Smooth muscle cell (in vitro differentiated cells): ENCODE measurements around the gene H2AZ1. TPM values are rescaled to one million over a fixed set of nuclear protein-coding genes. Genes with fewer than 3 reads are reported as not detected.

ENCODE experiments used
- DNase-seq: peaks from one replicate; lab custom pipeline; 2025; ENCODE audit not compliant: unreplicated experiment; lab: John Stamatoyannopoulos, UW
- H2AFZ ChIP-seq: fragments of 200-600 bp; sonication (generic); 2 replicates; pipeline ENCODE4 v1.6.0; 2016; ENCODE audit warnings: antibody characterized with exemption, low read depth, mild to moderate bottlenecking
- H3F3A ChIP-seq: fragments of 200-600 bp; sonication (generic); 2 replicates; pipeline ENCODE4 v1.6.0; 2017; ENCODE audit warnings: antibody characterized with exemption, low read depth
- H3K27ac ChIP-seq: fragments of 200-600 bp; sonication (generic); 2 replicates; pipeline ENCODE4 v1.5.1; 2016; ENCODE audit warnings: low read depth, mild to moderate bottlenecking
- H3K27me3 ChIP-seq: fragments of 200-600 bp; sonication (generic); 2 replicates; pipeline ENCODE4 v1.6.1; 2016; ENCODE audit warnings: low read depth, mild to moderate bottlenecking
- H3K36me3 ChIP-seq: fragments of 200-600 bp; sonication (generic); 2 replicates; pipeline ENCODE4 v1.5.1; 2016; ENCODE audit warnings: low read depth
- H3K4me1 ChIP-seq: fragments of 200-600 bp; sonication (generic); 2 replicates; pipeline ENCODE4 v1.5.1; 2016; ENCODE audit warnings: low read depth
- H3K4me2 ChIP-seq: fragments of 200-600 bp; sonication (generic); 2 replicates; pipeline ENCODE4 v1.6.0; 2016; ENCODE audit warnings: mild to moderate bottlenecking
- H3K4me3 ChIP-seq: fragments of 200-600 bp; sonication (generic); 2 replicates; pipeline ENCODE4 v1.5.1; 2016; ENCODE audit warnings: mild to moderate bottlenecking
- H3K79me2 ChIP-seq: fragments of 200-600 bp; sonication (generic); 2 replicates; pipeline ENCODE4 v1.6.0; 2016; ENCODE audit warnings: low read depth, mild to moderate bottlenecking
- H3K9ac ChIP-seq: fragments of 200-600 bp; sonication (generic); 2 replicates; pipeline ENCODE4 v1.6.0; 2016; ENCODE audit warnings: low read depth
- H3K9me3 ChIP-seq: fragments of 200-600 bp; sonication (generic); replicated peaks from 2 replicates; pipeline ENCODE4 v1.5.1; 2016; ENCODE audit warnings: low read depth
- H4K20me1 ChIP-seq: fragments of 200-600 bp; sonication (generic); 2 replicates; pipeline ENCODE4 v1.6.0; 2016; ENCODE audit warnings: low read depth
- WGBS: methylation state at CpG from one replicate; pipeline ENCODE4 v1.1.7; 2016; ENCODE audit warnings: low lambda C conversion rate; 5-methylcytosine and 5-hydroxymethylcytosine counted together
- polyA plus RNA-seq: library from polyadenylated mRNA; unstranded; fragments of >200 nt; fragmentation: Nextera tagmentation; extraction: Ambion mirVana; gene quantifications from 2 replicates; pipeline ENCODE4 v1.2.1, GENCODE V29; 2016
- total RNA-seq: library from RNA; depleted of rRNA; stranded (reverse); fragments of >200 nt; gene quantifications from 2 replicates; pipeline ENCODE4 v1.2.3, GENCODE V29; 2014
- TF ChIP-seq, protein P1 (sequence below): fragments of 200-600 bp; sonication (generic); IDR thresholded peaks from 2 replicates; pipeline ENCODE4 v1.5.1; 2017; ENCODE audit warnings: borderline replicate concordance, mild to moderate bottlenecking, antibody characterized with exemption; ENCODE audit not compliant: insufficient read depth, poor library complexity, severe bottlenecking

The H2AZ1 gene
- total and polyA plus RNA-seq, 2 experiments from 2014 or later = 497 to 534 TPM

DNA sequence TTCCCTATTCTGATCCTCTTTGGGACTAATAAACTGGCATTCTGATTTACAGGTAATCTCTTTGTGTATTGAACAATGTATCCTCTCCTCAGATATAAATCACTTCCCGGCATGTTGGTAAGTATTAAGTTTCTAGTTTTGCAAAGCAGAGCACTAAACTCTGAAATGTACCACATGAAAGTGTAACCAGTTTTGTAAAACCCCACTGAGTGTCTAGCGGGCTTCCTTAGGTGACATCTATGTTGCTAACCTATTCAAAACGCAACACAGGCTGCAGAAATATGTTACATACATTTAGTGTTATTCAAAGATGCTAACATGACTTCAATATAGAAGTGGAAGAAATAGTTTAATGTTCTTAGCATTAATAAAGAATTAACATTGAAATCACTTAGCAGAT lies 28.9 kb downstream of the H2AZ1 start:
- H3K4me3 ChIP-seq = no peak overlapping the region
- H3K9me3 ChIP-seq = no peaks in the 10 kb centered on the region
- H4K20me1 ChIP-seq = peaks cover 12% of the 10 kb centered on the region
- no peaks in the 10 kb centered on the region for H3F3A ChIP-seq
- 96% methylated on average over 3 of the region's 3 CpGs for WGBS
- H3K9ac ChIP-seq = no peak overlapping the region
- TF ChIP-seq, protein P1, sequence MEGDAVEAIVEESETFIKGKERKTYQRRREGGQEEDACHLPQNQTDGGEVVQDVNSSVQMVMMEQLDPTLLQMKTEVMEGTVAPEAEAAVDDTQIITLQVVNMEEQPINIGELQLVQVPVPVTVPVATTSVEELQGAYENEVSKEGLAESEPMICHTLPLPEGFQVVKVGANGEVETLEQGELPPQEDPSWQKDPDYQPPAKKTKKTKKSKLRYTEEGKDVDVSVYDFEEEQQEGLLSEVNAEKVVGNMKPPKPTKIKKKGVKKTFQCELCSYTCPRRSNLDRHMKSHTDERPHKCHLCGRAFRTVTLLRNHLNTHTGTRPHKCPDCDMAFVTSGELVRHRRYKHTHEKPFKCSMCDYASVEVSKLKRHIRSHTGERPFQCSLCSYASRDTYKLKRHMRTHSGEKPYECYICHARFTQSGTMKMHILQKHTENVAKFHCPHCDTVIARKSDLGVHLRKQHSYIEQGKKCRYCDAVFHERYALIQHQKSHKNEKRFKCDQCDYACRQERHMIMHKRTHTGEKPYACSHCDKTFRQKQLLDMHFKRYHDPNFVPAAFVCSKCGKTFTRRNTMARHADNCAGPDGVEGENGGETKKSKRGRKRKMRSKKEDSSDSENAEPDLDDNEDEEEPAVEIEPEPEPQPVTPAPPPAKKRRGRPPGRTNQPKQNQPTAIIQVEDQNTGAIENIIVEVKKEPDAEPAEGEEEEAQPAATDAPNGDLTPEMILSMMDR = no peak
- H3K4me2 ChIP-seq = no peak overlapping the region
- no peak overlapping the region for H3K27ac ChIP-seq
- peaks cover 27% of the 10 kb centered on the region for H3K79me2 ChIP-seq
- H3K4me1 ChIP-seq = no peaks in the 10 kb centered on the region
- no peak overlapping the region for H2AFZ ChIP-seq
- no peaks in the 10 kb centered on the region for H3K27me3 ChIP-seq
- no peak for DNase-seq
- H3K36me3 ChIP-seq = peaks cover 16% of the 10 kb centered on the region

DNA sequence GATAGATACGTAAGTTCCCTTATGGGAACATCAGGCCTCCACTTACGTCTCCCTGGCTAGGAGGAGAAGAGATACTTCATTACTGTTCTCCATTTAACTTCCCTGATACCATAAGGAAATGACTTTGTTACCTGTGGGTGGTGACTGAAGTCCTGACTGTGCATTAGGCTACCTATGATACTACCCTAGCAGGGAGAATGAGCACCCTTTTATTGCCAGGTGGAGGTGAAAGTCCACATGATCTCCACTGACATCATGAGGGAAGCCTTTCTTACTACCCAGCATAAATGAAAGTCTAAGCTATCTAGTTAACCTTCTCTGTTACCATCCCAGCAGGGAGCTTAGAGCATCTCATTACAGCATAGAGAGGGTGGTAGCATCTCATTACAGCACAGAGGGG lies 31.4 kb downstream of the H2AZ1 start:
- Histone ChIP-seq H3K79me2 (peaks cover 13% of the 10 kb centered on the region), H3K9me3 (no peaks in the 10 kb centered on the region), H3K9ac (no peak overlapping the region), H3K36me3 (peaks cover 25% of the 10 kb centered on the region), H3K4me2 (no peak overlapping the region), H3K4me3 (no peak overlapping the region), H2AFZ (no peak overlapping the region), H3K27me3 (no peaks in the 10 kb centered on the region), H3K27ac (no peak overlapping the region), H4K20me1 (no peaks in the 10 kb centered on the region), H3F3A (no peaks in the 10 kb centered on the region), H3K4me1 (no peaks in the 10 kb centered on the region)
- WGBS = 88% methylated on average over 2 of the region's 2 CpGs
- no peak for DNase-seq
- TF ChIP-seq, protein P1 = no peak

DNA sequence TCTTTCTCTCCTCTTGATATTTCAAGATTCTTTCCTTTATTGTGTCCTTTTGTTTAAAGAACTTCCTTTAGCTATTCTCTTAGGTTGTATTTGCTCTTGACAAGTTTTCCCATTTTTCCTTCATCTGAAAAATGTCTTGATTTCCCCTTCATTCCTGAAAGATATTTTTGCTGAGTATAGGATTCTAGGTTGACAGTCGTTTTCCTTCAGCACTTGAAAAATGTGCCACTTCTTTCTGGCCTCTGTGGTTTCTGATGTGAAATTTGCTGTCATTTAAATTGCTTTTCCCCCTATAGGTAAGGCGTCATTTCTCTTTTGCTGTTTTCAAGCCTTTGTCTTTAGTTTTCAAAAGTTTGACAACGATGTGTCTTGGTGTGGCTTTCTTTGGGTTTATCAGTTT lies 32.5 kb downstream of the H2AZ1 start:
- peaks cover 16% of the 10 kb centered on the region for H3K79me2 ChIP-seq
- H3K4me3 ChIP-seq = no peak overlapping the region
- H2AFZ ChIP-seq = no peak overlapping the region
- peaks cover 25% of the 10 kb centered on the region for H3K36me3 ChIP-seq
- no peak overlapping the region for H3K9ac ChIP-seq
- H3K27me3 ChIP-seq = no peaks in the 10 kb centered on the region
- H3F3A ChIP-seq = no peaks in the 10 kb centered on the region
- H3K27ac ChIP-seq = no peak overlapping the region
- TF ChIP-seq, protein P1 = no peak
- H3K9me3 ChIP-seq = no peaks in the 10 kb centered on the region
- DNase-seq = no peak
- H4K20me1 ChIP-seq = no peaks in the 10 kb centered on the region
- no peaks in the 10 kb centered on the region for H3K4me1 ChIP-seq
- 98% methylated on average over 3 of the region's 3 CpGs for WGBS
- H3K4me2 ChIP-seq = no peak overlapping the region

DNA sequence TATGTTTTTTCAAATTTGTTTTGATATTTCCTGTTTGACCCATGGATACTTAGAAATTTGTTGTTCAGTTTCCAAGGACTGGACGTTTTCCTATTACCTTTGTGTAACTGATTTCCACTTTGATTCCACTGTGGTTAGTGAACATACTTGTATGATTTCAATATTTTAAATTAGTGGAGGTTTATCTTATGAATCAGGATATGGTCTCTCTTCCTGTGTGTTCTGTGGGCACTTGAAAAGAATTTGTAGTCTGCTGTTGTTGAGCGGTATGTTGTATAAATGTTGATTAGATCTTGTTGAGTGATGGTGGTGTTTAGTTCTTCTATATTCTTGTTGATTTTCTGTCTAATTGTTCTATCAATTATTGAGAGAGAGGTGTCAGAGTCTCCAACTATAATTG lies 34.6 kb downstream of the H2AZ1 start:
- no peak overlapping the region for H3K9ac ChIP-seq
- no peaks in the 10 kb centered on the region for H3K4me1 ChIP-seq
- H3K4me2 ChIP-seq = no peak overlapping the region
- no peaks in the 10 kb centered on the region for H3K9me3 ChIP-seq
- 96% methylated on average over 2 of the region's 2 CpGs for WGBS
- H3K36me3 ChIP-seq = peaks cover 20% of the 10 kb centered on the region
- H3K27ac ChIP-seq = no peak overlapping the region
- no peak for DNase-seq
- no peak overlapping the region for H3K4me3 ChIP-seq
- no peak overlapping the region for H2AFZ ChIP-seq
- H3F3A ChIP-seq = no peaks in the 10 kb centered on the region
- no peaks in the 10 kb centered on the region for H3K27me3 ChIP-seq
- TF ChIP-seq, protein P1 = no peak
- H4K20me1 ChIP-seq = no peaks in the 10 kb centered on the region
- H3K79me2 ChIP-seq = peaks cover 20% of the 10 kb centered on the region

Other genes starting within 250 kb of the H2AZ1 start
- gene DAPP1, start 133.4 kb downstream of the H2AZ1 start, total RNA-seq = 7.9 and 9.8 TPM in 2 replicates
- 1.0 and 4.8 TPM in 2 replicates for gene DAPP1, start 133.4 kb downstream of the H2AZ1 start, polyA plus RNA-seq
- gene LAMTOR3, start 55.8 kb downstream of the H2AZ1 start, total RNA-seq = 95.2 and 112 TPM in 2 replicates
- gene LAMTOR3, start 55.8 kb downstream of the H2AZ1 start, polyA plus RNA-seq = 58.3 and 68.9 TPM in 2 replicates
- gene DNAJB14, start 3.7 kb downstream of the H2AZ1 start, total RNA-seq = 62.7 and 87.2 TPM in 2 replicates
- 18.8 and 29.8 TPM in 2 replicates for gene DNAJB14, start 3.7 kb downstream of the H2AZ1 start, polyA plus RNA-seq
- 0.31 and 0.40 TPM in 2 replicates for gene DDIT4L, start 240.2 kb upstream of the H2AZ1 start, total RNA-seq
- 0.34 TPM in 1 of 2 replicates, not detected in the other for gene DDIT4L, start 240.2 kb upstream of the H2AZ1 start, polyA plus RNA-seq